GM18520 (cell line): ENCODE data around the gene CCDC61.

Experiments
- ATAC-seq: cut with Tn5 transposase; IDR thresholded peaks from one replicate; pipeline ENCODE4 v1.9.1; 2021; ENCODE audit not compliant: unreplicated experiment

The CCDC61 gene

GRCh38 chr19:45973553-45974338 lies 21.5 kb upstream of the CCDC61 start, which contains the start of gene NOVA2:
Gene NOVA2, minus strand, starts transcription at chr19:45973865. Its CDS starts 514 bp downstream, at chr19:45973351.
- no peak for ATAC-seq

GRCh38 chr19:45975306-45976070 lies 19.8 kb upstream of the CCDC61 start:
- no peak for ATAC-seq

GRCh38 chr19:45976178-45976577 lies 19.1 kb upstream of the CCDC61 start:
- ATAC-seq, result no peak

GRCh38 chr19:45978156-45978555 lies 17.1 kb upstream of the CCDC61 start:
- no peak for ATAC-seq

- no peak for ATAC-seq
Measured at GRCh38 chr19:45981350-45981749, 13.9 kb upstream of the CCDC61 start.

- ATAC-seq, result no peak
Measured at GRCh38 chr19:45985321-45985720, 9.9 kb upstream of the CCDC61 start.

DNA sequence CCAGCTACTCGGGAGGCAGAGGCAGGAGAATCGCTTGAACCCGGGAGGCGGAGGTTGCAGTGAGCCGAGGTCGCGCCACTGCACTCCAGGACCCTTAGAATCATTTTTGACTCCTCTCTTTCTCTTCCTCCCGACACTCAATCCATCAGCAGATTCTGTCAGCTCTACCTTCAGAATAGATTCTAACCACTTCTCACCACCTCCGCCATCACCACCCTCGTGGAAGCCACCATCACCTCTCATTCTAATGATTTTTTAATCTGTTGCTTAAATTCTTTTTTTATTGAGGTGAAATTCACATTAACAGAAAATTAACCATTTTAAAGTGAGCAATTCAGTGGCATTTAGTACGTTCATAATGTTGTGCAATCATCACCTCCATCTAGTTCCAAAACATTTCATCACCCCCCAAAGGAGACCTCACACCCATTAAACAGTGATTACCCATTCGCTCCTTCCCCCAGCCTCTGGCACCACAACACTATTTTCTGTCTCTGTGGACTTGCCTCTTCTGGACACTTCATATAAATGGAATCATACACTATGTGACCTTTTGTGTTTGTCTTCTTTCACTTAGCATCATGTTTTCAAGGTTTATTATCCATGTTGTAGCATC lies 5.0 kb upstream of the CCDC61 start:
- ATAC-seq, result no peak

GRCh38 chr19:45994456-45994997 lies 740 bp upstream of the CCDC61 start:
- ATAC-seq, result no peak

GRCh38 chr19:45995715-45996385 lies 583 bp downstream of the CCDC61 start:
- ATAC-seq, result no peak

DNA sequence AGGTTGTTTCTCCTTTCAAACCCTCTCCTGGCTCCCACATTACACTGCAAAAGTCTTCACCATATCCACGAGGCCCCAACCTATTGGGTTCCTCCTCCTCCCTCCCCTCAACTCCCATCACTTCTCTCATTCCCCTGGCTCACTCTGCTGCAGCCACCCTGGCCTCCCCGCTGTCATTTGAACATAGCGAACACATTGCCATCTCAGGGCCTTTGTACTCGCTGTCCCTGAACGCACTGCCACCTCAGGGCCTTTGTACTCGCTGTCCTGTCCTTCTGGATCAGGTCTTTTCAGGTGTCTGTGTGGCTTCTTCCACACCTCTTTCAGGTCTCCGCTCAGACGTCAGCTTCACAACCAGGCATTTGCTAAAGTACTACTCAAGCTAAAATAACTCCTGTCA lies 1.7 kb downstream of the CCDC61 start:
- no peak for ATAC-seq

DNA sequence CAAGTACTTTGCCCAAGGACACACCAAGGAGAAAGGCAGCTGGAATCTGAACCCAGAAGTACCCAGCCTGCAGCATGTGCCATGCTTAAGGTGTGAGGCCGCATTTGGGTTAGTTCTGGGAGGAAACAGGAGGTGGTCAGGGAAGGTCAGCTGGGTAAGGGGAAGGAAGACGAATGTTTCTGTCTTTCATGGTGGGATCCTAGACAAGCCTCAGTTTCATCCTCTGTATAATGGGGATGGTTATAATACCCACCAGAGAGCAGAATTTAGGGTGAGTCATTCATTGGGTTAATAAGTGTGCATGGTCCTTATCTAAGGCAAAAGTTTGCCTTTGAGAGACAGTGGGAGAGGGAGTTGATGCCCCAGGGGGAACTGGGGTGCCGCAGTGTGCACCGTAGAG lies 3.6 kb downstream of the CCDC61 start:
- no peak for ATAC-seq

DNA sequence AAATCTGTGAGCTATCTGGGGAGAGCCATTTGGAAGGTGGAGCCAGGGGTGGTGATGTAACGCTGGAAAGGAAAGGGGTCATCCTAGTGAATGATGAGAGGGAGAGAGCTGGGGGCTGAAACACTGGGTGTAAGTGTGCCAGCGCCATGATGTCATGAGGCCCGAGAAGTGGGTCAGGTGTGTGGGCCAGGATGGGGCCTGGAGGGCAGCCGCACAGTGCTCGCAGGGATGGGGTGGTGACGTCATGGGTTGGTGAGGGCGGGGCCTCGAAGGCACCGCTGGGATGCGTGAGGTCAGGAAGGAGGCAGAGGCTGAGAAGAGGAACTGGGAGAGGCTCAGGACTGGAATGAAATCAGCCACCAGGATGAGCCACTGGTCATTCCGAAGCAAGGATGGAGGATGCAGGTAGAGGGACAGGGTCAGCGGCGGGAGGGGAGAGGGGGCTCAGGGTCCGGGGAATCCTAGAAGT lies 4.4 kb downstream of the CCDC61 start:
- ATAC-seq, result no peak

- no peak for ATAC-seq
Measured at GRCh38 chr19:46000491-46001246, 5.4 kb downstream of the CCDC61 start.

GRCh38 chr19:46002678-46003275 lies 7.5 kb downstream of the CCDC61 start:
- no peak for ATAC-seq

GRCh38 chr19:46006411-46006810 lies 11.1 kb downstream of the CCDC61 start:
- no peak for ATAC-seq

GRCh38 chr19:46009530-46010510 lies 14.6 kb downstream of the CCDC61 start:
- ATAC-seq, result no peak

DNA sequence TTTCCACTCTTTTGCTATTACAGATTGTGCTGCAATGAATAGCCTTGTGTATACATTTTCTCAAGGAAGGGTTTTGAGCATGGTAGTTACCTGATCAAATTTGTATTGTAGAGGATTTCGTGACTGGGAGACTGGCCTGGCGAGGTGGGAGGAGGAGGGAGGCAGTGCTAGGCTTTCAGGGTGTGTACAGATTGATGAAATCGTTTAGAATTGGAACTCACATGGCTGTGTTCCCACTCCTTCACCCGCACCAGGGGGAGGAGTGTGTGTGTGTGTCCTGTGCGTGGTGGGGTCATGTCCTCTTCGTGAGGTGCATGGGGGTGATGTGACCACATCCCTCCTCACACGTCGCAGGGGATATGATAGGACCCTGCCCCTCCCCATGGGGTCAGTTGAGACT lies 19.3 kb downstream of the CCDC61 start:
- ATAC-seq, result no peak

DNA sequence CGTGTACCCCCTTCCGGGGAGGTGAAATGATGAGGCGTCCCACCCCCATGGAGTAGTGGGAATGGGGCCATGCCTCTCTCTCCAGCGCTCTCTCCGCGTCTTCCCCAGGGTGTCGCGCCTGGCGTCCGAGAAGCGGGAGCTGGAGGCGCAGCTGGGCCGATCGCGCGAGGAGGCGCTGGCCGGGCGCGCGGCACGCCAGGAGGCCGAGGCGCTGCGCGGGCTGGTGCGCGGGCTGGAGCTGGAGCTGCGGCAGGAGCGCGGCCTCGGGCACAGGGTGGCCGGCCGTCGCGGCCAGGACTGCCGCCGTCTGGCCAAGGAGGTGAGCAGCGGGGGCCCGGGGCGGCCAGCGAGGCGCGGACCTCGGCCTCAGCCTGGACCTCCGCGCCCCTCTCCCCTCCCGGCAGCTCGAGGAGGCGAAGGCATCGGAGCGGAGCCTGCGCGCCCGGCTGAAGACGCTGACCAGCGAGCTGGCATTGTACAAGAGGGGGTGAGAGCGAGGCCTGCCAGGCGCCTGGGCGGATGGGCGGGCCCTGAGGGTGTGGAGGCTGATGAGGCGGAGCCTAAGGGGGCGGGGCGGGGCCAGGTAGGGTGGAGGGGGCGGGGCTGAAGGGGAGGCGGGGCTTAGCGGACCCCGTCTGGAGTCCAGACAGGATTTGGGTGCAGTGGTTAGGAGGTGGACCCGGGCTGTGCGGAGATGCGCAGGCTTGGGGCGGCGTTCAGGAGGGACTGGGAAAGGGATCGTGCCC lies 19.8 kb downstream of the CCDC61 start:
- ATAC-seq, result no peak
